GM12891 (cell line): ENCODE results near the gene ACE.

ENCODE experiments used
- DNase-seq: peaks from one replicate; pipeline ENCODE4 v3.0.0; 2011; ENCODE audit warnings: low spot score; ENCODE audit not compliant: insufficient read length
- FAIRE-seq: peaks from 2 replicates; lab custom pipeline; 2011; peaks lifted over from hg19 to GRCh38; lab: Jason Lieb, UNC
- PAX5 ChIP-seq: IDR thresholded peaks from 2 replicates; pipeline ENCODE4 v1.6.1; 2011; ENCODE audit warnings: low read length, moderate library complexity, mild to moderate bottlenecking; ENCODE audit not compliant: insufficient read depth, severe bottlenecking
- POLR2A ChIP-seq: IDR thresholded peaks from 2 replicates; pipeline ENCODE4 v1.6.1; 2011; ENCODE audit warnings: low read depth, low read length, control low read depth
- POLR2AphosphoS5 ChIP-seq: IDR thresholded peaks from 2 replicates; pipeline ENCODE4 v1.6.1; 2011; ENCODE audit warnings: low read depth, low read length, control low read depth
- POU2F2 ChIP-seq: IDR thresholded peaks from 2 replicates; pipeline ENCODE4 v1.6.1; 2011; ENCODE audit warnings: low read depth, mild to moderate bottlenecking, control low read depth, low read length, moderate library complexity
- SPI1 ChIP-seq: IDR thresholded peaks from 2 replicates; pipeline ENCODE4 v1.6.1; 2011; ENCODE audit warnings: low read depth, low read length, control low read depth
- TAF1 ChIP-seq: IDR thresholded peaks from 2 replicates; pipeline ENCODE4 v1.6.1; 2011; ENCODE audit warnings: low read depth, low read length, control low read depth

The ACE gene

GRCh38 chr17:63488851-63489250 is 12.0 kb downstream of the ACE start:
- no peak for FAIRE-seq
- DNase-seq = no peak
- TF ChIP-seq POLR2AphosphoS5 (no peak), TAF1 (no peak), POU2F2 (no peak), SPI1 (no peak), POLR2A (no peak), PAX5 (no peak)

DNA sequence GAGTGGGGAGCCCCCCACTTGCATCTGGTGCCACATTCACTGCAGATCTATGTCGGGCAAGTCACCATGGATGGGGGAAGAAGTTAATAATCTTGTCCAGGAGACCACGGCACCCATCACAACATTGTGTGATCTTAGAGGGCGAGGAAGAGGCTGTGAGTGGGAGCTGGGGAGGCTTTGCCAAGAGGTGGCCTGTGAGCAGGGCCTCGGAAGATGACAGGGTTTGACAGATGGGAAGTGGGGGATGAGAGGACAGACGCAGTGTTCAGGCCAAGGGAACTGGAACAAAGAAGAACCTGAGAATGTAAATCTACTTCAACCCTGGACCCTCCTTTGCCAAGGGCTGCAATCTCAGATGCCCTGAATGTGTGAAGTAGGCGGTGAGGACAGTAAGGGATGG is 12.4 kb downstream of the ACE start:
- TF ChIP-seq PAX5 (no peak), SPI1 (no peak), POU2F2 (no peak), POLR2AphosphoS5 (no peak), TAF1 (no peak)
- FAIRE-seq (no peak), DNase-seq (no peak)

- TF ChIP-seq PAX5 (no peak), POLR2A (no peak), TAF1 (no peak), POLR2AphosphoS5 (no peak), POU2F2 (no peak), SPI1 (no peak)
- no peak for DNase-seq
- no peak for FAIRE-seq
These were observed 13.5 kb downstream of the ACE start for GRCh38 chr17:63490329-63490728.

DNA sequence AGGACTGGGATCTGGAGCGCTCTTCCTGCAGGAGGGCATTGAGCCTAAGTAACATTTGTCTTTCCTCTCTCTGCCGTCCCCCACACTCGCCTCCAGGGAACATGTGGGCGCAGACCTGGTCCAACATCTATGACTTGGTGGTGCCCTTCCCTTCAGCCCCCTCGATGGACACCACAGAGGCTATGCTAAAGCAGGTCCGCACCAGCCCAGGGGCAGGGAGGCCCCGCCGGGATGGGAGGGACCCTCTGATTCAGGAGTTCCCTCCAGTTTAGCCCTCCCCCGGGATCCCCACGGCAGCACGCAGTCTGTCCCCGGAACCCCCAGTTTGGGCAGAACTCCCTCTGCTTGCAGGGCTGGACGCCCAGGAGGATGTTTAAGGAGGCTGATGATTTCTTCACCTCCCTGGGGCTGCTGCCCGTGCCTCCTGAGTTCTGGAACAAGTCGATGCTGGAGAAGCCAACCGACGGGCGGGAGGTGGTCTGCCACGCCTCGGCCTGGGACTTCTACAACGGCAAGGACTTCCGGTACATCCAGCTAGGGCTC is 14.1 kb downstream of the ACE start:
- no peak for FAIRE-seq
- no peak for DNase-seq
- TF ChIP-seq POU2F2 = no peak
- no peak for TF ChIP-seq POLR2AphosphoS5
- no peak for TF ChIP-seq SPI1
- no peak for TF ChIP-seq PAX5
- no peak for TF ChIP-seq POLR2A
- TF ChIP-seq TAF1 = no peak

GRCh38 chr17:63491413-63491812 is 14.6 kb downstream of the ACE start:
- DNase-seq (no peak), FAIRE-seq (no peak)
- TF ChIP-seq POLR2A = no peak
- no peak for TF ChIP-seq POLR2AphosphoS5
- no peak for TF ChIP-seq POU2F2
- TF ChIP-seq PAX5 = no peak
- no peak for TF ChIP-seq SPI1
- TF ChIP-seq TAF1 = no peak

- FAIRE-seq = no peak
- TF ChIP-seq POU2F2 (no peak), PAX5 (no peak), TAF1 (no peak), POLR2A (no peak), POLR2AphosphoS5 (no peak), SPI1 (no peak)
- no peak for DNase-seq
These were observed 15.2 kb downstream of the ACE start for GRCh38 chr17:63491977-63492618.

DNA sequence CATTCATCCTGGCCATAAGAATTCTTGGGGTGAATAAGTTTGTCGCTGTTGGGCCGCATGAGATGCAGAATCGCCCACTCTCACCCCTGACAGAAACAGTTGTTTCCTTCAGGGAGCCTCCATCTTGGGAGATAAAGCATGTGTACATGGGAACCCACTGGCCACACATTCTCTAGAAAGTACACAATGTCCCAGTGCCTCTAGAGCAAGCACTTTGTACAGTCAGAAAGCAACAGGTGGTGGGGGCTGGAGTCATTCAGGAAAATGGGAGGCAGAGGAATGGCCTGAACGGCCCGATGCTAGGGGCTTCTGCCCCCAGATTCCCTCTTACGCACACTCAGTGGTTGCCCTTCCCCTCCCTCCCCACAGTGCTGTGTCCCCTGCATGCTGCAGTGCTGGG is 16.1 kb downstream of the ACE start:
- no peak for DNase-seq
- no peak for TF ChIP-seq SPI1
- TF ChIP-seq POLR2AphosphoS5 = no peak
- no peak for TF ChIP-seq TAF1
- no peak for TF ChIP-seq PAX5
- TF ChIP-seq POLR2A = no peak
- no peak for TF ChIP-seq POU2F2
- FAIRE-seq = no peak

- DNase-seq (no peak), FAIRE-seq (no peak)
- TF ChIP-seq POLR2A = no peak
- no peak for TF ChIP-seq POLR2AphosphoS5
- no peak for TF ChIP-seq SPI1
- TF ChIP-seq TAF1 = no peak
- no peak for TF ChIP-seq PAX5
- no peak for TF ChIP-seq POU2F2
These were observed 16.6 kb downstream of the ACE start for GRCh38 chr17:63493411-63493810.

DNA sequence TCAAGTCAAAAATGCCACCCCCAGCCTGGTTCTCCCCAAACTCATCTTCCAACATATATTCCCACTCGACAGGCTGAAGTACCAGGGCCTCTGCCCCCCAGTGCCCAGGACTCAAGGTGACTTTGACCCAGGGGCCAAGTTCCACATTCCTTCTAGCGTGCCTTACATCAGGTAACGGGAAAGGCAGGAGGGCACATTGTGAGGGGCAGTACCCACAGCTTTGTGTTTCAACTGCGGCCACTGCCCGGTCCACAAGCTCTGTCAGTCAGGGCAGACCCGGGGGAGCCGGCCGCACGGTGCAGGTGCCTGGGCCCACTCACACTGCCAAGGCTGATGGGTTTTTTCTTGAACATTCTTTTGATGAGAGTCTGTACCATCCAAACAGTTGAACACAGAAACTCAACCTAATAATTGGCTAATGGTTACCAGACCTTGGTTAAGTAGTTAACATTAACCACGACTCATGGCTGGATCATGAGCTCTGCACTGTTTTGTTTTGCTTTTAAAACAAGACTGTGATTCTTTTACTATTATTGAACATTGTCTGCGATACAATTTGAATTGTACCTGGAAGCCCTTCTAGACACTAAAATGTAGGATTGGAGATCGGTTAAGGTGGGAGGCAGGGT is 17.6 kb downstream of the ACE start:
- no peak for DNase-seq
- no peak for TF ChIP-seq POU2F2
- no peak for TF ChIP-seq TAF1
- no peak for TF ChIP-seq POLR2A
- TF ChIP-seq SPI1 = no peak
- no peak for TF ChIP-seq POLR2AphosphoS5
- TF ChIP-seq PAX5 = no peak
- FAIRE-seq = no peak

DNA sequence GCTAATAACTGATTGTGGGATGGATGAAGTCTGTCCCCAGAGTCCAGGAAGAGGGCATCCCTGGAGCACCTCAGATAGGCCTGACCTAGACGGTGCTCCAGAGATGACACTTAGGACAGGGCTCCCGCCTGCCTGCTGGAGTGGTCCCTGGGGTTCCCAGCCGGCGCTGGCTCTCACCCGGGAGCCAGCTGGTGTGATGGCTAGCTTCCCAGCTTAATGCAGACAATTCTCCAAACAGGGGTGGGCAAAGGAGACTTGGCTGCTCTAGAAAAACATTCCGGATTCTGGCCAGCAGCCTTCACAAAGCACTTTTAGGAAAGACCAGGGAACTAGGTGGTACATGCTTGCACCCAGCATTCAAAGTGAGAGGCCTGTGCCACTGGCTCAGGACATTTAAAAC is 18.6 kb downstream of the ACE start:
- FAIRE-seq (no peak), DNase-seq (no peak)
- TF ChIP-seq POLR2A = no peak
- TF ChIP-seq PAX5 = no peak
- no peak for TF ChIP-seq POU2F2
- no peak for TF ChIP-seq POLR2AphosphoS5
- no peak for TF ChIP-seq TAF1
- TF ChIP-seq SPI1 = no peak
